Measurements from ENCODE around the gene AQP3. TPM values are rescaled to one million over a fixed set of nuclear protein-coding genes. Genes with fewer than 3 reads are reported as not detected.

The AQP3 gene
- total and polyA plus RNA-seq, 2 of the 13 experiments (the other 11 are each of a cell fraction or from before 2014, with no cell fraction given) = 1.4 to 5.5 TPM

GRCh38 chr9:33459115-33459514, 11.7 kb upstream of the AQP3 start (continued):
- no peak for TF ChIP-seq PRDM15 (CRISPR knock-in tag; IDR thresholded peaks at IDR 0.05)
- TF ChIP-seq SIX4 (CRISPR knock-in tag; IDR thresholded peaks at IDR 0.05) = no peak
- no peak for TF ChIP-seq TERF1 (CRISPR knock-in tag; IDR thresholded peaks at IDR 0.05)
- TF ChIP-seq THRA (CRISPR knock-in tag; IDR thresholded peaks at IDR 0.05; ENCODE audit: borderline replicate concordance) = no peak
- TF ChIP-seq IRF9 (CRISPR knock-in tag; IDR thresholded peaks at IDR 0.05; ENCODE audit: borderline replicate concordance) = no peak
- TF ChIP-seq TEAD3 (CRISPR knock-in tag; optimal IDR thresholded peaks at IDR 0.05; ENCODE audit: borderline replicate concordance) = no peak
- TF ChIP-seq MYNN (CRISPR knock-in tag; IDR thresholded peaks at IDR 0.05; ENCODE audit: low read depth) = no peak

Measured in HepG2 (cell line).